ENCODE data around the gene SUGT1.

- TF ChIP-seq CTCF (IDR thresholded peaks at IDR 0.05): no peak
- TF ChIP-seq POLR2A (IDR thresholded peaks at IDR 0.05): no peak
Observed at GRCh38 chr13:52669677-52670076, 17.0 kb downstream of the SUGT1 start.
